HG02798 (cell line): ENCODE measurements around the gene PPP6R3.

ENCODE experiments used
- ATAC-seq: cut with Tn5 transposase; IDR thresholded peaks from one replicate; pipeline ENCODE4 v1.9.1; 2021; ENCODE audit warnings: mild to moderate bottlenecking; ENCODE audit not compliant: unreplicated experiment, poor library complexity

The PPP6R3 gene

DNA sequence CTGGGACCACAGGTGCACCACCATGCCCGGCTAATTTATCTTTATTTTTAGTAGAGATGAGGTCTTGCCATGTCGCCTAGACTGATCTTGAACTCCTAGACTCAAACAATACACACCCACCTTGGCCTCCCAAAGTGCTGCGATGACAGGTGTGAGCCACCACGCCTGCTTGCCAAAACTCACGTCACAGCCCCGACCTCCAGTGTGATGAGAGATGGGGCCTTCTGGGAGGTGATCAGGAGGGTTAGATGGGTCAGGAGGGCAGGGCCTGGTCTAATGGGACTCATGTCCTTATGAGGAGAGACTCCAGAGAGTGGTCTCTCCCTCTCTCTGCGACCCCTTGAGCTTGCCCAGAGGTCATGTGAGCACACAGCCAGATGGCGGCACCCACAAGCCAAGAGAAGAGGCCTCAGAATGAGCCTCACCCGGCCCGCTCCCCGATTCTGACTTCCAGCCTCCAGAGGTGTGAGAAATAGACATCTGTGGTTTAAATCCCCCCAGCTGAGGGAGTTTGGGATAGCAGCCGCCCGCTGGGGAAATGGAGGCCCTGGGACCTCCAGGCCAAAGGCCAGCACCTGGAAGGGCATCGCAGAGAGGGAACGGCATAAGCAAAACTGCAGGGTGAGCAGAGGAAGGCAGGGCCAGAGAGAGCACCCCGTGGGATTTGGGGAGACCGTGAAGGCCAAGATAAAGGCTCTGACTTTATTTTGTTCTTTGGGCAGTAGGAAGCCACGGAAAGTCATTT lies 199.7 kb downstream of the PPP6R3 start:
- ATAC-seq = no peak

DNA sequence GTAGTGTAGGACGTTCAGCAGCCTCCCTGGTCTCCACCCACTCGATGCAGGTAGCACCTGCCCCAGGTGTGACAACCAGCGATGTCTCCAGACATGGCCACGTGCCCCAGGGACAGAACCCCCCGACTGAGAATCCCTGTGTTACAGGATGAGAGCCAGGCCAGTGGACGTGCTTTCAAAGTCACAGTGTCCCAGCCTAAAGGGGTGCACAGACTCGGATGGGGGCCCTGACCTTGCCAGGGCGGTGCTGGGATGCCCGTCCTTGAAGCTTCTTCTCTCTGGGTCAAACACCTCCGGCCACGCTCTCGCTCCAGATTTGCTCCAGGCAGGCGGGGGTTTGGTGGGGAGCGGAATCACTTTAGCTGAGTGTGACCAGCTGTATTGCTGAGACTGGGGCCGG lies 200.5 kb downstream of the PPP6R3 start:
- no peak for ATAC-seq

DNA sequence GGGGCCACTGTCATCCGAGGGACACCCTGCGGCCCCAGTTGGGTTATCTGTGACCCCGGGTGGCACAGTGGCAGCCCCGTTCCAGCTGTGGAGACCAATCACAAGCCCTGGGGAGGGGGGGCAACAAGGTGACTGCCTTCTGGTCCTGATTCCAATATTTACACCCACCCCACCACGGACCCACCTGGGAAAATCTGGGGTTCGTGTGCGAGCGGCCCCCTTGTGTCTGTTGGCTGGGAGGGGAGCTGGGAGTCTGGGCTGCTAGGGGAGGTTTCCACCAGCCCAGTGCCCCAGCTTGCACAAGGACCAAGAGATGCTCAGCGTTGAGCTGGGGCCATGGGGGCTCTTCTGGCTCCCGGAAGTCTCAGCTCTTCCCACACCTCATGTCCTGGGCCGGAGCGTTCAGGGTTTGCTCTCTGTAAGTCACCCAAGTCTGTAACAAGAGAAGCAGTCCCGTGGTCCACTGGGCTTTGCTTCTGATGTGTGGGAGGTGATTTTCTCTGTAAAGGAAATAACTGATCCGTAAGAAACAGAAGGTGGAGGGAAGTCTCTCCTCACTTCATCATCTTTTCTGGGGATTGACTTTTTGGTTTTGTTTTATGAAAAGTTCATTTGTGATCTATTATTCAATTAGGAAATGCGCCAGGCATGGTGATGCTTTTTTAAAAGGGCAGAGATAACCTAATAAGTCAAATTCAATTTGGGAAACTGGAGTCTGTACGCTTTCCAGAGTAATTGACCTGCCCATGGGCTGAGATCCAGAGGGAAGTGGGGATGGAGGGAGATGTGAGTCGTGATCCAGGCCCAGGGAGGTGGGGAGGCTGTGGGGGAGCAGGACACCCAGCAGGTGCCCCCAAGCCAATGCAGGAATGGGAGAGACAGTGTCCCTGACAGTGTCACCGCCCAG lies 201.4 kb downstream of the PPP6R3 start:
- ATAC-seq = no peak

DNA sequence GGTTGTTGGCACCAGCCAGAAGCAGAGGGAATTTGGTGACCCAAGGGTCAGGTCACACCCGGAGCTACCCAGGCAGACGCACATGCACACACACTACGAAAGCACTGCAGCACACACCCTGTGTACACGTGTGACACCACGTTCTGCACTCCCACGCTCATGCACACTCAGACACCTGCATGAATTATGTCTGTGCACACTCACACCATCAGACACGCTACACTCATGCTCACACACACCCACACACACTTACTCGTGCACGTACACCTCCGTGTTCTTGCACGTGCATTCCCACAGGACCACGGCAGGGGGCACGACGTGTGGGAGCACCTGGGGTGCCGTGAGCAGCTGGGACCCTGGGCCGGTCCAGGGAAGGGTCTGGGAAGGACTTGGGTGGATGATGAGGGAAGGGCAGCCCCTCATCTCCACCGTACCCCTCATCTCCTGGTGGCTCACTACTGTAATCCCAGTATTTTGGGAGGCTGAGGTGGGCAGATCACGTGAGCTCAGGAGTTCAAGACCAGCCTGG lies 203.0 kb downstream of the PPP6R3 start:
- no peak for ATAC-seq

DNA sequence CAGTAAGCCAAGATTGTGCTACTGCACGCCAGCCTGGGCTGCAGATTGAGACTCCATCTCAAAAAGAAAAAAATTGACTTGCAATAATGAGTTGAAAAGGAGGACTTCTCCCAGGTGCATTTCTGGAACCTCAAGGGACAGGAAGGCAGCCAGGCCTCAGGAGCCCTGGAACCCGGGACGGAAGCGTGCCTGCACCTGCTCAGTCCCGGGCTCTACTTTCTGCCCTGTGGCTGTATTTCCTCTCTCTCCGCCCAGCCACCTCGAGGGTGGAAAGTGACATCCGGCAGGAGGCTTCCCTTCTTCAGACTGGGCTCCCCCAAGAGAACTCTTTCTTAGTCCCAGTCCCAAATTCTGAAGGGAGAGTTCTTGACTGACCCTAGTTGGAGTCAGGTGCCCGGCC lies 203.6 kb downstream of the PPP6R3 start:
- ATAC-seq = no peak

DNA sequence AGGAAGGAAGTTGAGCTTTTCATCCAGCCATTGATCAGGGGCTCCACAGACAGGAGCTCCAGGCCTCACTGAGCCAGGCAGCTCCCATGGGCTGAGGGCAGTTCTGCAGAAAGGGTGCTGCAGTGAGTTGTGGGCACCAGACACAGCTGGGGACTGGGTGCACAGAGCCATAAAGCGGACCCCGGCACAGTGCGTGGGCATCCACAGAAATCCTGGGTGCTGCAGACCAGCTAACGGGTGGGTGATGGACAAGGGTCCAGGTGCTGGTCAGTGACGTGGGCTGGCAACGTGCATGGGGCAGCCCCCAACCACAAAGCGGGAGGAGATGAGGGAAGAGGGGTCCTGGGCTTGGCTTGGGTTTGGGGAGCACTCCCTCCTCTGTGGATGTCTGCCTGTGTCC lies 204.4 kb downstream of the PPP6R3 start:
- no peak for ATAC-seq
